K562 (cell line): ENCODE results near the gene TMEM245. TPM values are rescaled to one million over a fixed set of nuclear protein-coding genes. Genes with fewer than 3 reads are reported as not detected.

Experiments
- CAMTA2 ChIP-seq: fragments of 250-450 bp; sonication (Bioruptor Pico); conservative IDR thresholded peaks from 2 replicates; pipeline ENCODE4 v1.5.1; 2022
- ETV5 ChIP-seq: sonication (generic); formaldehyde crosslinking; IDR thresholded peaks from 2 replicates; pipeline ENCODE4 v1.4.0; 2020; ENCODE audit warnings: low read depth, mild to moderate bottlenecking, missing genetic modification reagents
- HBP1 ChIP-seq: fragments of 450-650 bp; formaldehyde crosslinking; IDR thresholded peaks from 2 replicates; pipeline ENCODE4 v1.4.0; 2022; ENCODE audit warnings: missing genetic modification characterization
- HIVEP1 ChIP-seq: fragments of 250-450 bp; sonication (Bioruptor Pico); IDR thresholded peaks from 2 replicates; pipeline ENCODE4 v1.4.0; 2020; ENCODE audit warnings: mild to moderate bottlenecking
- HNRNPUL1 ChIP-seq: fragments of 200-400 bp; formaldehyde crosslinking; IDR thresholded peaks from 2 replicates; pipeline ENCODE4 v1.6.1; 2017; ENCODE audit warnings: low read length
- KDM1A ChIP-seq, 2 experiments: fragments of 450-650 bp; IDR thresholded peaks; 2 replicates each; pipeline ENCODE4 v1.6.1; 2016; ENCODE audit warnings: mild to moderate bottlenecking in 2 of 2
- MTA3 ChIP-seq: fragments of 450-650 bp; formaldehyde crosslinking; IDR thresholded peaks from 2 replicates; pipeline ENCODE4 v1.6.1; 2017; ENCODE audit warnings: mild to moderate bottlenecking, borderline replicate concordance
- NUFIP1 ChIP-seq: fragments of 450-650 bp; IDR thresholded peaks from 2 replicates; pipeline ENCODE4 v1.6.1; 2018; ENCODE audit not compliant: partially characterized antibody
- PHTF2 ChIP-seq: fragments of 250-450 bp; sonication (Bioruptor Pico); IDR thresholded peaks from 2 replicates; pipeline ENCODE4 v1.5.0; 2021; ENCODE audit warnings: mild to moderate bottlenecking
- SAP30 ChIP-seq: fragments of 200-600 bp; sonication (generic); IDR thresholded peaks from 2 replicates; pipeline ENCODE4 v1.6.1; 2012; ENCODE audit warnings: borderline replicate concordance, low read depth, mild to moderate bottlenecking, moderate library complexity, low read length, control low read depth, inconsistent platforms; ENCODE audit not compliant: insufficient read depth, poor library complexity, severe bottlenecking
- SMAD3 ChIP-seq: fragments of 450-650 bp; formaldehyde crosslinking; conservative IDR thresholded peaks from 2 replicates; pipeline ENCODE4 v1.4.0; 2020; ENCODE audit warnings: mild to moderate bottlenecking
- SP1 ChIP-seq: sonication (generic); formaldehyde crosslinking; IDR thresholded peaks from 2 replicates; pipeline ENCODE4 v1.8.1; 2022; ENCODE audit warnings: mild to moderate bottlenecking, missing genetic modification reagents
- TAF9B ChIP-seq: fragments of 450-650 bp; IDR thresholded peaks from 2 replicates; pipeline ENCODE4 v1.6.1; 2018; ENCODE audit warnings: mild to moderate bottlenecking; ENCODE audit not compliant: partially characterized antibody
- WHSC1 ChIP-seq: IDR thresholded peaks from one replicate; pipeline ENCODE4 v1.6.1; 2012; ENCODE audit warnings: low read length, control low read depth, inconsistent platforms
- ZBTB11 ChIP-seq, 3 experiments: fragments of 200-800 bp in 1 of 3; fragments of 250-450 bp in 1 of 3; fragments of 450-650 bp in 1 of 3; sonication (Bioruptor Pico) in 1 of 3; sonication (Bioruptor generic) in 1 of 3; formaldehyde crosslinking in 1 of 3; IDR thresholded peaks; 2 replicates each; pipeline versions ENCODE4 v1.6.1 to v1.8.0; 2016 to 2022; ENCODE audit warnings: mild to moderate bottlenecking in 2 of 3, missing genetic modification characterization in 2 of 3, missing compliant biosample characterization in 1 of 3, moderate library complexity in 1 of 3
- ZBTB7A ChIP-seq: IDR thresholded peaks from 2 replicates; pipeline ENCODE4 v1.6.1; 2011; ENCODE audit warnings: low read depth, mild to moderate bottlenecking, low read length, moderate library complexity, borderline replicate concordance; ENCODE audit not compliant: control insufficient read depth
- ZNF224 ChIP-seq: sonication (generic); formaldehyde crosslinking; IDR thresholded peaks from 2 replicates; pipeline ENCODE4 v1.8.0; 2022; ENCODE audit warnings: mild to moderate bottlenecking, missing genetic modification reagents
- ZNF449 ChIP-seq: fragments of 250-450 bp; sonication (Bioruptor Pico); IDR thresholded peaks from 2 replicates; pipeline ENCODE4 v1.8.0; 2022; ENCODE audit warnings: moderate library complexity, mild to moderate bottlenecking, inconsistent platforms
- ZNF518B ChIP-seq: fragments of 250-450 bp; sonication (Bioruptor Pico); IDR thresholded peaks from 2 replicates; pipeline ENCODE4 v1.5.0; 2021; ENCODE audit warnings: mild to moderate bottlenecking, moderate library complexity
- polyA plus RNA-seq, 8 experiments: library from polyadenylated mRNA; depleted of rRNA in 4 of 8; stranded (reverse) in 5 of 8; unstranded in 3 of 8; fragments of >200 nt; fragmentation: Nextera tagmentation in 2 of 8; fragmentation: Illumina TruSeq in 1 of 8; extraction: Ambion mirVana in 2 of 8; extraction: Trizol in 1 of 8; gene quantifications; 2 replicates each; pipeline versions ENCODE4 v1.2.1 to v1.2.3, GENCODE V29; 2011 to 2014; ENCODE audit warnings: inconsistent platforms in 1 of 8, missing spikeins in 1 of 8
- total RNA-seq, 7 experiments: library from RNA; depleted of rRNA in 6 of 7; stranded (reverse); fragments of >200 nt in 6 of 7; fragmentation: Illumina TruSeq in 2 of 7; extraction: Trizol in 2 of 7; gene quantifications; 2 replicates each; pipeline versions ENCODE4 v1.2.1 to v1.2.3, GENCODE V29; 2011 to 2021; ENCODE audit warnings: low replicate concordance in 1 of 7

The TMEM245 gene
- total and polyA plus RNA-seq, 9 of the 15 experiments (the other 6 are each of a cell fraction or from before 2014, with no cell fraction given): 8.5 to 43.2 (median 24.3) TPM

- no peak for TF ChIP-seq HBP1 (CRISPR knock-in tag)
- TF ChIP-seq KDM1A (IDR thresholded peaks at IDR 0.05): peak; percentile 85 to 87
- no peak for TF ChIP-seq ZBTB7A
- TF ChIP-seq PHTF2 (CRISPR knock-in tag): no peak
- TF ChIP-seq HNRNPUL1: no peak
- TF ChIP-seq ZNF449 (CRISPR knock-in tag): no peak
- TF ChIP-seq SP1 (CRISPR knock-in tag): no peak
- TF ChIP-seq ZBTB11 (CRISPR knock-in tag; IDR thresholded peaks at IDR 0.05): peak in 1 of 3 experiments; percentile 28; a peak in 1 of 6 replicates
- TF ChIP-seq CAMTA2 (CRISPR knock-in tag): no peak
- no peak for TF ChIP-seq SMAD3 (CRISPR knock-in tag)
- peak; percentile 40; the same call in 1 of the 2 replicates for TF ChIP-seq MTA3
- no peak for TF ChIP-seq TAF9B
- no peak for TF ChIP-seq ZNF518B (CRISPR knock-in tag)
- TF ChIP-seq HIVEP1 (CRISPR knock-in tag): no peak
- TF ChIP-seq ETV5 (CRISPR knock-in tag): no peak
- no peak for TF ChIP-seq ZNF224
- no peak for TF ChIP-seq SAP30
- TF ChIP-seq WHSC1: no peak
- no peak for TF ChIP-seq NUFIP1
These were observed 14.4 kb upstream of the TMEM245 start (continued) for GRCh38 chr9:109134167-109134578.
